Skeletal muscle cell (primary cell): ENCODE measurements around the gene GPATCH8.
"Not testable (repeated sequence)": the region's sequence is repeated elsewhere in the genome, so short reads cannot be mapped to it uniquely, and the experiment has no call there.

Experiments
- DNase-seq: peaks from one replicate; pipeline ENCODE4 v3.0.0-alpha.2; 2010; ENCODE audit warnings: low read depth
- H3K4me3 ChIP-seq: 2 replicates; pipeline ENCODE4 v1.5.1; 2011; ENCODE audit warnings: low read depth, mild to moderate bottlenecking, control low read depth, low read length, moderate library complexity

GPATCH8 gene

DNA sequence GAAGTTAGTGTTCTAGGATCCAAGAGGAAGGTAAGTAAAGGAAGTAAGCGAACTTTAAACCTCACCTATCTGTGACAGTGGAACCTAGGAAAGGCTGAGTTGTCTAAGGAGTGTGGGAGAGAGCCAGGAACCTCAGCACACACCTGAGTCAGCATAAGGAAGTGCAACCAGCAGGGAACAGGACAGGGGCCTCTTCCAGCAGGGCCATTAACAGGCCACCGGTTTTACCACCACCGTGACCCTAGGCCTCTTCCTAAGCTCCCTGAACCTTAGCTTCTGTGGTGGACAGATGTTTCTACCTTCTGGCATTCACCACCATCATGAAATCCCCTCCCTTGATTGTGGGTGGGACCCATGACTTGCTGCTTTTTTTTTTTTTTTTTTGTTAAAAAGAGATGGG, 26.7 kb upstream of the GPATCH8 start:
- DNase-seq: no peak
- no peak overlapping the region for H3K4me3 ChIP-seq

DNA sequence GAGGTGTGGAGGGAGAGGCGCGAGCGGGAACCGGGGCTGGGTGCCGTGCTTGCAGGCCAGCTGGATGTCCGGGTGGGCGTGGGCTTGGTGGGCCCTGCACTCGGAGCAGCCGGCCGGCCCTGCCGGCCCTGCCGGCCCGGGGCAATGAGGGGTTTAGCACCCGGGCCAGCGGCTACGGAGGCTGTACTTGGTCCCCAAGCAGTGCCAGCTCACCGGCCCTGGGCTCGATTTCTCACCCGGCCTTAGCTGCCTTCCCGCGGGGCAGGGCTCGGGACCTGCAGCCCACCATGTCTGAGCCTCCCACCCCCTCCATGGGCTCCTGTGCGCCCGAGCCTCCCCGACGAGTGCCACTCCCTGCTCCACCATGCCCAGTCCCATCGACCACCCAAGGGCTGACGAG, 24.7 kb upstream of the GPATCH8 start:
- H3K4me3 ChIP-seq: no peak overlapping the region
- DNase-seq: no peak

DNA sequence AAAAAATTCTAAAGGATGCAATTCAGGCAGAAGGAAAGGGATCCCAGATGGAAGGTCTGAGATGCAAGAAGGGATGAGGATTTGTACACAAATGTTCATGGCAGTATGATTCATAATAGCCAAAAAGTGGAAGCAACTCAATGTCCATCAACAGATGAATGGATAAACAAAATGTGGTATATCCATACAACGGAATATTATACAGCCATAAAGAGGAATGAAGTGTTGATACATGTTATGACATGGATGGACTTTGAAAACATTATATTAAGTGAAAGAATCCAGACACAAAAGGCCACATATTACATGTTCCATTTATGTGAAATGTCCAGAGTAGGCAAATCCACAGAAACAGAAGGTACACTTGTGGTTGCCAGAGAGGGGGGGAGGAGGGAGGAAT, 23.9 kb upstream of the GPATCH8 start:
- H3K4me3 ChIP-seq: no peak overlapping the region
- no peak for DNase-seq

DNA sequence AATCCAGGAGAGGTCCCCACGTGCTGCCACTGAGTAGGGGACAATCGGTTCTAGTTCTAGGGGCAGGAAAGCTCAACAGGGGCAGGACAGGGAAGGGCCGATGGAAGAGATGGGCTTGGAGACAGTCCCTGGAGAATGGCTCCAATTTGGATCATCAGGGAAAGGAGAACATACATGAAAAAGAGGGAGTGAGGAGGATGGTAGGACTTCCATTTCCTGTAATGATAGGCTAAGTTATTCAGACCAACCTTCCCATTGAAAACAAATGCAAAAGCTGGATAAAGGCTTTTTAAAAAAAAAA, 20.4 kb upstream of the GPATCH8 start:
- no peak for DNase-seq
- no peak overlapping the region for H3K4me3 ChIP-seq

DNA sequence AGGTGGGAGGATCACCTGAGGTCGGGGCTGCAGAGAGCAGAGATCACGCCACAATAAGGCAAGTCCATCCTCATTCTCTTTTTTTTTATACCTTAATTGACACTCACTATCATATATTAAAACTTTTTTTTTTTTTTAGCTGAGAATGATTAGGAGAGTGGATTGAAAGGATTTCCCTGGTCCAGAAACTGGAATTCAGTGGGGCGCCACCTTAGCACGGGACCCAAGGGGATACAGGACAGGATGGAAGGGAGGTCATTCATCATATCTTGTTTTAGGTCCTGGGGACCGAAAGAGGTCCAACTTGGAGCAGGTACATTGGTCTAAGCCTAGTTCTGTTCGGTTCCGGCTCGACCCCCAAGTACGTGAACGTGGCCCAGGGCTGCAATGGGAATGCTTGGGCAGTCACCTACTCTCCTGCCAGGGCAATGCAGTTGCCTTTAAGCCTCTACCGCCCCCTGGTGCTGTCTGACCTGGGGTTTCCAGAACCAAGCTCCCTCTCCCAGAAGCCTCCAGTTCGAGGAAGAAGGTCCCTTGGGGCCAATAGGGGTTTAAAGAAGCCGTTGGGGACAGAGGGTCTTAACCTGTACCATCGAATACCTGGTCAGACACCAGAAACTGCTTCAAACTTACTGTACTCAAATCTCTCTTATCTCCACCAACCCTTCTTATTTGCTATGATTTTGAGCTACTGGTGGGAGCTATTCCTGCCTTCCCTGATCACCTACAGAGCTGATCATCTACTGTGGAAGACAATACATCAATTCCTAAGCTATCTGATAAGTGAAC, 19.9 kb upstream of the GPATCH8 start:
- H3K4me3 ChIP-seq: no peak overlapping the region
- no peak for DNase-seq

DNA sequence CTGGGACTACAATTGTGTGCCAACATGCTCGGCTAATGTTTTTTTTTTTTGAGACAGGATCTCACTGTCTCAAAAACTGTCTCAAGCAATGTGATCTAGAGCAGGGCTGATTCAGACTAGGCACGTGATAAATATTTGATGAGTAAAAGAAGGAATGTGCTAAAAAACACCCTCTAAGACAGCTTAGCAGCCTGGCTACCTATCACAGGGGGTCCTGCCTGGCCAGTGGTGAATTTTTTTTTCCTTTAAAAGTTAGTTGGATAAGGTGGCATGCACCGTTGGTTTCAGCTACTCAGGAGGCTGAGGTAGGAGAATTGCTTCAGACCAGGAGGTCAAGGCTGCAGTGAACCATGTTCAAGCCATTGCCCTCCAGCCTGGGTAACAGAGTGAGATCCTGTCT, 14.8 kb upstream of the GPATCH8 start:
- no peak for DNase-seq

DNA sequence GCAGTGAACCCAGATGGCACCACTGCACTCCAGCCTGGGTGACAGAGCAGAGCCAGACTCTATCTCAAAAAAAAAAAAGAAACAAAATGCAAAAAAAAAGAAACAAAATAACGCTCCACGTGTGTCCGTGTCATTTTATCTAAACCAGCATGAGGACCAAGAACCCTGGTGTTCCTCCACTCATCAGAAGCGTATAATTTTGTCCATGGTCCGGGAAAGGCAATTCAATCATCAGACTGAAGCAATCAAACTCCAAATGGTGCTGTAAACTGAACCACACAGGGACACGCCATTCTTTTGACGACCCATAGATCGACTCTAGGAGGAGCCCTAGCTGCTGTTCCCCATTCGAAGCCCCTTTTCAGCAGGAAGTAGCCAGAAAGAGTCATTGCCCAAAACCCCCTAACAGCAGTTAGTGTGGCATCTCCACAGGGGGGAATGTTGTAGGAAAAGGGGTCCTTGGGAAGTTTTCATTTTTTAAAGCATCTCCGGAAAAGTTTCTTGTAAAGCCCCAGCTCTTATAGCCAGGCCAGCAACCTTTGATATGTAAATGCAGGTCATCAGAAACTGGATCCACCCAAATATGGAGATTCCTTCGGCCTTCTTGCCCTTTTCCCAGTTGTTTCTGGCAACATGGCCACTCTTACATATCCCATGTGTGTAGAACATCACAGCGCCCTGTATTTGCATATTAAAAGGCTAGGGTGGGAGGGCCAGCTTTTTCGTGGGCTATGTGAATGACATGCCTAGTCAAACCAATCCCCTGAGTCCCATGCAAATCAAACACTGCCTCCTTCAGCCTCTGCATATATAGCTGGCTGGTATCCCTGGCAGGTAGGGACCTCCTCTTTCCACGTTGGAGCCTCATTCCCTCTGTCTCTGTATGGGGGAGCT, 8.3 kb upstream of the GPATCH8 start:
- H3K4me3 ChIP-seq, DNase-seq: not testable (repeated sequence)

More for the DNA sequence above, 14.8 kb upstream of the GPATCH8 start:
- H3K4me3 ChIP-seq: no peak overlapping the region

DNA sequence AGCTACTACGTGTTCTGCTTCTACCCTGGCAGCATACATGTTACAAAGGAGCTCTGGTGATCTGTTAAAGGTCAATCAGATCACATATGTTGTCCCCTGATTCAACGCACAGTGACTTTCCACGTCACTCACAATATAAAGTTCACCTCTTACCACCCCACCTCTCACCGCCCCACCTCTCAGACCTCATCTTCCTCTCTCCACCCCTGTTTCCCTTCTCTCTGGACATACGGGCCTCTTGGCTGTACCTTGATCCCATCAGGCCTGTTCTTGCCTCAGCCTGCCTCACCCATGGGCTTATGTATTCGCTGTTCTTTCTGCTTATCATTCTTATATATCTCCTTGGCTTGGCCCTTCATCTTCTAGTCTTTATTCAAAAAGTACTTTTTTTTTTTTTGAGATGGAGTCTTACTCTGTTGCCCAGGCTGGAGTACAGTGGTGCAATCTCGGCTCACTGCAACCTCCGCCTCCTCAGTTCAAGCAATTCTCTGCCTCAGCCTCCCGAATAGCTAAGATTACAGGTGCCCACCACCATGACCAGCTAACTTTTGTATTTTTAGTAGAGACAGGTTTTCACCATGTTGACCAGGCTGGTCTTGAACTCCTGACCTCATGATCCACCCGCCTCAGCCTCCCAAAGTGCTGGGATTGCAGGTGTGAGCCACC, 3.9 kb upstream of the GPATCH8 start:
- H3K4me3 ChIP-seq, DNase-seq: not testable (repeated sequence)

DNA sequence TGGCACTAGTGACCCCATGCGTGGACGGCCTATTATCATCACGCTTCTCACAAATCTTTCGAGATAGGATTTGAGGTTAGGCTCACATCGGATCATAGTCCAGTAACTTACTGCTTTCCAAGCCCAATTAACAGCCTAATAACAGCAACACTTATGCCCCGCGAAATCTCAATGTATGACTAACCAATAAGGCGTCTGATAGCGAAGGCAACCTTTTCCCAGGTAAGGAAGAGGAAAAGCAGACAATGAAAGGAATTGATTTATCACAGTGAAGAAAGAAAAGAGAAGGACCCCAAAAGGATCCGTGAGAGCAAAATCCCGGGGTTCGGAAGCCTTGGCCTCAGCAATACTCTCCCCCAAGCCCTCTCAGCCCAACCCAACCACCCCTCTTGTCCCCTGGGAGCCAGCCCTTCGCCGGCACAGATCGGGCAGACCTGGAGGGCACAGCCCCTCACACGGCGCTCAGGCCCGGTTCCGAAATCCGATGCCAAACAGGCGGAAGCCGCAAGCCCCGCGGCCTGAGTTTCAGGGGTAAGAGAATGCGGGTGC, 534 bp downstream of the GPATCH8 start:
- peak overlapping the region; percentile 77 for H3K4me3 ChIP-seq
- no peak for DNase-seq

DNA sequence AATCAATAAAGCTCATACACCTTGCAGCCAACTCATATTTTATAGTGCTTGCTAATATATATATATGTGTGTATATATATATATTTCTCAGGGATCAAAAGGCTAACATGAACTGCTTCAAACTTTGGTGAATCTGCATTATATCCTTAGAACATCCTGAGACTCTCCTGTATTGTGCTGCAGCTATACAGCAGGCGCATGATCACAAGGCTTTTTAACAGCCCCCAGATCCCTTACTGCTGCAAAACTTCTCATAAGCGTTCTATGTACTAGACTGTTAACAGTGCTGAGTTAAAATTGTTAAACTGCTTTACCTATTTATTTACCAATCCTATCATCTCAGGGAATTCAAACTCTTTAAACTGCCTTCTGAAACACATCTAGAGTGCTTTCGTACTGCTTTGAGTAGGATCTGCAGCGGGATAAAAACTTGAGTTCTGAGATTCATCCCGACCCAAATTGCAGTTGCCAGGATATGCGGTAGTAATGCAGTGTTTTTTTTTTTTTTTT, 1.3 kb downstream of the GPATCH8 start:
- H3K4me3 ChIP-seq: peak overlapping the region; percentile 77
- no peak for DNase-seq

DNA sequence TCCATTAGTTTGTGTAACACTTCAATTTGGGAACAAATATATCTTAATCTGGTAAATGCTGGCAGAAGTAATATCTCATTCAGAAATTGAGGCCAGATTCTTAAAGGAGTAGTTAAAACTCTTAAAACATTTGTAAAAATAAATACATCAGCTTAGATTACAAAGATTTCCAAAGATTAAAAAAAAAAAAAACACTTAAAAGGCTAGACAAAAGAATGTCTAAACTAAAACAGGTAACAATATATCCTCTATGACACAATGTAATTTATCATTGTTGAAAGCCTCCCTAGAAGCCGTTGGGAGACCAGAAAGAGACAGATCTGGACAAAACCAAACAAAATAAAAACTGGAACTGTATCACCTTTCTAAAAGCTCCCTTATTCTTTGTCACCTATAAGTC, 3.5 kb downstream of the GPATCH8 start:
- DNase-seq: no peak
- no peak overlapping the region for H3K4me3 ChIP-seq

DNA sequence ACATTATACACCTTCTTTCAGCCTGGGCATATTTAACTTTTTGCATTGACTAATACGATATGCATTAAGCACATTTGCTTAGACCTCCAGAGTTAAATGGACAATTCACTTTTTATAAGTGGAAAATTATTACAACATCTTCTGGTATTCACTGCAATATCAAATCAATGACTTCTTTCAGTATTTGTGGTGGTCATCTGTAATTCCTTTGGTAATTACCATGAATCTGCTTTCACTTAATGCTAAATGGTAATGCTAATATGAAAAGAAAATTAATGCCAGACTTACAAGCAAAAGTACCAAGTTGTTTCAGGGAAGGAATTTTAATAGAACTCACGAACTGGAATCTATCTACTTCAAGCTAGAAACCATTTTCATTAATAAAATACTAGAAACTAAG, 6.4 kb downstream of the GPATCH8 start:
- no peak for DNase-seq
- no peak overlapping the region for H3K4me3 ChIP-seq

DNA sequence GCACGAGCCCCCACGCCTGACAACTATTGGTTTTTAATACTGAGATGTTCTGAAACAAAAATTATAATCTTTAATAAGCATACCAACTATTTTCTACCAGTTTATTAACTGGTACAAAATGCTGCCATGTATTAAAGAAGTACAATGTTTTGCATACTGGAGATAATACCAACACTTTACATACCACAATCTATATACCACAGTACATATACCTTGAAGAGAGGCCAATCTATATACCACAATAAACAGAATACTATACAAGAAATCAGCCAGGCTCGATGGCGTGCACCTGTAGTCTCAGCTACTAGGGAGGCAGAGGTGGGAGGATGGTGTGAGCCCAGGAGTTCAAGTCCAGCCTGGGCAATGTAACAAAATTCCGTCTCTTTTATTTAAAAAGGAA, 9.9 kb downstream of the GPATCH8 start:
- no peak for DNase-seq
- no peak overlapping the region for H3K4me3 ChIP-seq

DNA sequence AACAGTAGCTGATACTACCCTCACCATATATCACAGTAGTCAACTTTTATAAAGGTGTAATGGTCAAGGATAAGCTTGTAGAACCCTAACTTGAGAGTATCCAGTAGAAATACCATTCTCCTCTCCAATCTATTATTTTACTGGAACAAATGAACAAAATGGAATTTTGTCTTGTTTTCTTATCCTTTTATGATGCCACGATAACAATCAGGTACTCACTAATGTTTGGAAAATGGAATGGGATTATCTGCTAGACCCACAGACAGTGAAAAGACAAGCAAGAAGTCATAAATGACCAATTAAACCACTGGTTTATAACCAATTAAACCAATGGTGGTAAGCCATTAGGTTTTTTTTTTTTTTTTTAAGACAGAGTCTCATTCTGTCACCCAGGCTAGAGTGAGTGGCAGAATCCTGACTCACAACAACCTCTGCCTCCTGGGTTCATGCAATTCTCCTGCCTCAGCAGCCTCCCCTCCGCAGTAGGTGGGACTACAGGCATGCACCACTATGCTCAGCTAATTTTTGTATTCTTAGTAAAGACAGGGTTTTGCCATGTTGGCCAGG, 10.4 kb downstream of the GPATCH8 start:
- H3K4me3 ChIP-seq: no peak overlapping the region
- no peak for DNase-seq

DNA sequence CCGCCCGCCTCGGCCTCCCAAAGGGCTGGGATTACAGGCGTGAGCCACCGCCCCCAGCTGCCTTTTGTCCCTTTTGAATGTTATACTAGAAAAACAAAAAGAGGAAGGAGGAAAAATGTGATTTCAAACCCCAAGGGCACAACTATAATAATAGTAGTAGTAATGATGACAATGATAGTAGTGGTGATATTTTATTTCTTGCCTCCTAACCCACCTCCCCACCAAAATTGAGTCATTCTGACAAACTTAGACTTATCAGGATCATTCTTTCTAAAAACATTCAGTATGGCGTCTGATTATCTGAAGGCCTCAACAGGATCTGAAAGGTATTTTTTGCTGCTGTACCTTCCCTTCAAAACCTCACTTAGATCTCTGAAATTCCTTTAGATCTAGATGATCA, 13.6 kb downstream of the GPATCH8 start:
- DNase-seq: no peak
- H3K4me3 ChIP-seq: no peak overlapping the region

DNA sequence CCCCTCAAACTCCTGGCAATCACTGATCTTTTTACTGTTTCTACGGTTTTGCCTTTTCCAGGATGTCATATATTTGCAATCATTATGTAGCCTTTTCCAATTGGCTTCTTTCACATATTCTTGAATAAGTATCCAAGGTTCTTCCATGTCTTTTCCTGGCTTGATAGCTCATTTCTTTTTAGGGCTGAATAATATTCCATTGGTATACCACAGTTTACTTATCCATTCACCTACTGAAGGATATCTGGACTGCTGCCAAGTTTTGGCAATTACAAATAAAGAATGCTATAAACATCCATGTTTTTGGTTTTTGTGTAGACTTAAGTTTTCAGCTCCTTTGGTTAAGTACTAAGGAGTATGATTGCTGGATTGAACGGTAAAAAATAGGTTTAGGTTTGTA, 16.0 kb downstream of the GPATCH8 start:
- H3K4me3 ChIP-seq: no peak overlapping the region
- DNase-seq: no peak

DNA sequence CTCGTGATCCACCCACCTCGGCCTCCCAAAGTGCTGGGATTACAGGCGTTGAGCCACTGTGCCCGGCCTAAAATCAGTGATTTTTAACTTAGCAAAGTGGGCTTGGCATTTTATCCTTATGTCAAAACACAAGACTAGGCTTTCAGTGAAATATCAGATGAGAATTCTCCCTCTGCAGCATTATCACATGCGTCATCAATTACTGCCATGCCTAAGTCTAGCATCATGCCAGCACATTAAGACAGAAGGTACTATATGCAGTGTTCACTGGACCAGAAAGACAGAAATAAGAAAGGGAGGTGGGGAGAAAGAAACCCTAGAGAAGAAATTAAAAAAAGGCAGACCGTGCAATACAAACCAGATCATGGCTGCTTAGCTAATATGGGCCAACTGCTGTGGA, 29.8 kb downstream of the GPATCH8 start:
- DNase-seq: no peak
- no peak overlapping the region for H3K4me3 ChIP-seq

DNA sequence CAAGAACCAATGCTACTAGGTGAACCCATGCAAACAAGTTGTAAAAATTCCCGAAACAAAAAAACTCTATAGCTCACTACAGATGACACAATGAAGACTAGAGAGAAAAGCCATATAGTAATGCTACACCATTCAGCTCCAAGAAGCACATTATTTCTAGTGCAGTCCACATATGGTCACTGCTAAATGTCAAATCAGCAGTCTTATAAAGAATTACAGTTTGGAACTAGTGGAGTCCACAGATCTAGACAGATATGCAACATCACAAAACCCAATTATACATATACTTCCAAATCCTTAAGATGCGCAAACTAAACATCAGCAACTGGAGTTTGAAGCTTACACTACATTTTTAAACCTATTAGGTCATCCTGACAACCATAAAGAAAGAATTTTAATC, 33.5 kb downstream of the GPATCH8 start:
- no peak overlapping the region for H3K4me3 ChIP-seq
- no peak for DNase-seq

DNA sequence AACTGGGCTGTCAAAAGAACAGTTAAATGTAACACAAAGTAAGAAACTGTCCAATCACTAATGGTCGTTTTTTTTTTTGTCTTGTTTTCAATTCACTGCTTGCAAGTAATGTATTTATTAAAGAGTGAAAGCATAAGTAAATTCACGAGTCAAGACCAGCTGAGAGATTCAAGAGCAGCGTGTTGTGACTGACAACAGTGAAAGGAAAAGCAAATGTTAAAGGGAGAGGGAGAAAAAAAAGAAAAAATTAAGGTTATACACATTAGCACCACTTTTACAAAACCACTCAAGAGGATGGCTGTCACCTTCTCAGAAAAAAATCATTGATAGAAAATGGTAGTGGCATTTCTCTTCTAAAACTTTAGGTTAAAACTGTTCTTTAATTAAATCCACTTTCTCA, 36.1 kb downstream of the GPATCH8 start:
- no peak overlapping the region for H3K4me3 ChIP-seq

DNA sequence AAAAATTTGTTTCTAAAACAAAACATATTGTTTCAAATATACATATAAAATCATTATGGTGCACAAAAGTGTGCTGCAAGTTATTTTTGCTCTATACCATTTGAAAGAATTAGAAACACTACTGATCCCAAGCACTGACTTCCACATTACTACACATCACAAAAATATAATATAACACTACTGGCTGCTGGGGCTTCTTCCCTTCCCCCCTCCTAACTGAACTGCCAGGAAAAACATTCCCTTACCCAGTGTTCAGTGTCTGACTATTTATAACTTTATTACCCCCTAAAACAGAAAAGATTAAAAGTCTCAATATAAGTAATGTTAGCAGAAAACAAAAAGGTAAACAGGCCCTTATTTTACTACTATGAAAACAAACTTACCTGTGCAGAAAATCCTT, 36.9 kb downstream of the GPATCH8 start:
- DNase-seq: no peak

More for the DNA sequence above, 36.1 kb downstream of the GPATCH8 start:
- DNase-seq: no peak

More for the DNA sequence above, 36.9 kb downstream of the GPATCH8 start:
- H3K4me3 ChIP-seq: no peak overlapping the region
